Pons (tissue), 1 donor: ENCODE data around the gene SORCS2.

Source experiments
- DNase-seq: peaks from one replicate; pipeline ENCODE4 v3.0.0-alpha.2; 2016; ENCODE audit warnings: low spot score

Gene SORCS2

DNA sequence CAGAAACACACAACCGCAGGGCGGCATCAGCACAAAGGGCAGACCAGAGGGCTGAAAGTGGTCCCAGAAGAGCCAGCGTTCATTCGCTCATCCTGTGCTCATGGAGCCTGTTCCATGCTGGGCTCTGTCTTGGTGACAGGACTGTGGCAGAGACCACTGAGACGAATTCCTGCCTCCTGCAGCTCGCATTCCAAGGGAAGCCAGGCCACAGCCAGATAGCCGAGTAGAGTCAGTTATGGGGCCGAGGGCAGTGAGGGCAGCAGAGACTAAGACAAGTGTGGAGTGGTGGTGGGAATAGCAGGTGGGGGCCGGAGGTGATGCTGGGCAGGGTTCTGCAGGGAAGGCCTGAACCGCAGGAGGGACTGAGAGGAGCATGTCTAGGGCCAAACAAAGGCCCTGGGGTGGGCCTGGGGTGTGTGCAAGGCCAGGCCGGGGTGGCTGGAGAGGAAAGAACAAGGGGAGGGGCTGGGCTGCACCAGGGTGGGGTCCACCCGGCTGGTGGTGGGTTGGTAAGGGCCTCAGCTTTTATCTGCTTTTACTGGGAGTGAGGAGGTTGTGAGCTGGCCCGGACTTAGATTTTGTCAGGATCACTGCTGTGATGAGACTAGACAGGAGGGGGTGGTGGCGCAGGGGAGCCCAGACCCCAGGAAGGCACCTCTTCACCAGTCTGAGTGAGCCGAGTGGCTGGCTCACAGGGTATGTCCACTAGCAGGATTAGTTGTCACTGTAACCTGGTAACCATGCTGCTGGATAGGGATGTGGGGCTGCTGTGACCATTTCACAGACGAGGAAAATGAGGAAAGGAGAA, 236.1 kb downstream of the SORCS2 start:
- no peak for DNase-seq

DNA sequence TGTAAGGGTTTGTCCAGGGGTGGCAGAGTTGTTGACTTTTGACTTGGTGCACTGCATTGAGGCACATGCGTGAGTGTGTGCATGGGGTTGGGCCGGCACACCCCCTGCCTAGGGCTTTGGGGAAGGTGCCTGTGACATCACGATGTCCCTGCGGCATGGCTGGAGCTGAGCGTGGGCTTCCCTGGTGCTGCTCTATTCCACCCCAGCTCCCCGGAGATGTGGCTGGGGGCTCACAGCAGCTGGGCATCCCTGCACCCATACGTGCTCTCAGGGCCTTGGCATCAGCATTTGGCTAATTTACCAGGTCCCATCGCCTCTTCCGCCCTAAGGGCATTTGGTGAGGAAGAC, 236.7 kb downstream of the SORCS2 start:
- DNase-seq = no peak

DNA sequence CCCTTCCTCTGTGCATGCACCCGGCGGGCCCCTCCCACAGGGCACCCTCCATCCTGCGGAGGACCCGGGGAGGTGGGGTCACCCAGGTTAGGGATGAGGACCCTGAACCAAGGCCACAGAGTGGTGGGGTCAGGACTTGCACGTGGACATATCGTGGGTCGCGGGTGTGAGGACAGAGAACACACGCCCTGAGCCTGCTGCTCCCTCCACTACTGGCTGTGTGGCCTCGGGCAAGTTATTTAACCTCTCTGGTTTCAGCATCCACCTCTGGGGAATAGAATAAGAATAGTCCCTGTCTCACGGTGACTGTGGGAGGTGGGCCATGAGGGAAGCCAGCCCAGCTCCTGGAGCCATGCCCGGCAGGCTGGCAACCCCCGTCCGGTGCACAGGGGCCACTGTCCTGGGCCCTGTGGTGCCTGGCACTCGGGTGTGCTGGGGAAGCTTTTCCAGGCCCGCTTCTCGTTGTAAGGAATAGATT, 237.3 kb downstream of the SORCS2 start:
- DNase-seq = no peak

DNA sequence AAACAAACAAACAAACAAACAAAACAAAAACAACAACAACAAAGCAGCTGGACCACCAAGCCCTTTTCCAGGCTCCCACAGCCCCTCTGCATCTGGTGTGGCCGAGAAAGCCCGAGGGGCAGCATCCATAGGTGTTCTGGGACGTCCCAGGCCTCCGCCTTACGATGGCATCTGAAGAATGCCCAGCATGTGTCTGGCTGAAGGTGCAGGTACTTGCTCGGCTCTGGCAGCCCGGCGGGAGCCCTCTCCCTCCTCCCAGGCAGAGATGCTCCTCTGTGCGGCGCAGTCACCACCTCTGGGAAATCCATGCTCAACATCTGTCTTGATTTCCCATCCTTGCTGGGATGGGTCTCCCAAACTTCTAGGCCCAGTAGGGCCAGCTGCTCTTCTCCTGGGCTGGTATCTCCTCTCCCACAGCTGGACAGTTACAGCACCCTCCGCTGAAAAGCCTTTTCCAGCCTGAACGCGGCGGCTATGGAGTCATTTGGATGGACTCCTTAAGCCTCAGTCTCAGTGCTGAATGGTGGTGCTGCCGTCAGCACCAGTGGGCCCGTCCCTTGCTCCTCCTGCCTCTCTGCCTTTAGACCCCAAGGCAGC, 238.1 kb downstream of the SORCS2 start:
- DNase-seq = no peak

DNA sequence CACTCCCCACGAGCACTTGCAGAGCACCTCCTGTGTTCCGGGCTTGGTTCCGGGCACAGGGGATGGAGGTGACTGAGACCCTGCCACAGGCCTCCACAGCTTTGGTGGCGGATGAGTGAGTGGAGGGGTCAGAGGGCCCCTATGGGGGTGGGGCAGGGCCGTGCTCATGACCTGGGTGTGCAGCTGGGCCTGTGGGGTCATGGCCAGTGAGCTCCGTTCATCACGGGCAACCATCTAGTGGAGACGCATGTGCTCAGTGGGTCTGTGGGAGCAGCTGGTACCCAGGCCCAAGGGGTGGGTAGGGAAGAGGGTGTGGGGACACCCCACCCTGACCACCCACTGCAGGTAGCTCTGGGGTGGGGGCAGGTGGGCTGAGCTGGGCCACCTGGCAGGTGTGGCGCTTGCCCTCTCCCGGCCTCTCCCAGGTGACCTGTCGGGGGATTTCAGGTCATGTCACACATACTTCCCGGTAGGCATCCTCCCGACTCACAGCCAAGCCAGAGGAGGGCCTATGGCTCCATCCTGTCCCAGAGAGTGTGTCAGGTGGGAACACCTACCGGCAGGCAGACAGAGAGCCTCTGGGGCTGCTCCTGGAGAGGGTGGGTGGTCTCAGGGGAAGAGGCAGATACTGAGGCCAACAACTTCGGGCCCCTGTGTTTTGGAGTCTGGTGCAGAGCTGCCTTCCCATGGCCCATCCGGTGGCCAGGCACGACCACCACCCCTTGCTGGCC, 238.8 kb downstream of the SORCS2 start:
- no peak for DNase-seq

DNA sequence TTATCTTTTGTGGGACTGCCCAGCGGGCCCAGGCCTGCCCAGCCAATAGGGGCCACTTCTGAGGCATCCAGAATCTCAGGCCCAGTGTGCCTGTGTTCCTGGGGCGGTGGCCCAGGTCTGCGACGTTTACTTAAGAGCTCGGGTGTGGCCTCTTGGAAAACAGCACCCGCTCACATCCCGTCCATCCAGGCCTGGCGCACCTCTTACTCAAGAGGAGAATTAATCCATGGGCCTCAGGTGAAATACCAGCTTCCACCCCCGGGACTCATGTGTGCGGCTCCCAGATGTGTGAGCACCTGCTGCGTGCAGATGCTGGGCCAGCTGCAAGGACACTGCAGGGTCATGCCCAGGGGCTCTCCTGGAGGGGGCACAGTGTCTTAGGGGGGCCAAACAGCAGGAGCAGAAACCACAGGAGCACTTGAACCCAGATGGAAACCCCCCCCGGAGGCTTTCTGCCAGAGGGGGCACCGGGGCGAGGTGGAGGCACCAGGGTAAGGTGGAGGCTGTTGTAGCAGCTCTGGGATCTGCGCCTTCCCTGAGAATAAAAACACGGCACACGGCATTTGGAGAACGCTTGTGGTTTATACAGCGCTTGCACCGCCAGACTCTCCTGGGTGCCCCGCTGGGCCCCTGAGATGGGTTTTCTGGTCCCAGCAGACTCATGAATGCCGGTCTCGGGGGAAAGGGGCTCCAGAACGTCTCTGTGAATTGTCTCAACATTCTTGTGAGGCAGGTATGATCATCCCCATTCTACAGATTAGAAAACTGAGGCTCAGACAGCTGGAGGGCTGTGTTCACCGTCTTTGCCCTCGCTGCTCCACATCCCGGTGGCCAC, 239.6 kb downstream of the SORCS2 start:
- no peak for DNase-seq

DNA sequence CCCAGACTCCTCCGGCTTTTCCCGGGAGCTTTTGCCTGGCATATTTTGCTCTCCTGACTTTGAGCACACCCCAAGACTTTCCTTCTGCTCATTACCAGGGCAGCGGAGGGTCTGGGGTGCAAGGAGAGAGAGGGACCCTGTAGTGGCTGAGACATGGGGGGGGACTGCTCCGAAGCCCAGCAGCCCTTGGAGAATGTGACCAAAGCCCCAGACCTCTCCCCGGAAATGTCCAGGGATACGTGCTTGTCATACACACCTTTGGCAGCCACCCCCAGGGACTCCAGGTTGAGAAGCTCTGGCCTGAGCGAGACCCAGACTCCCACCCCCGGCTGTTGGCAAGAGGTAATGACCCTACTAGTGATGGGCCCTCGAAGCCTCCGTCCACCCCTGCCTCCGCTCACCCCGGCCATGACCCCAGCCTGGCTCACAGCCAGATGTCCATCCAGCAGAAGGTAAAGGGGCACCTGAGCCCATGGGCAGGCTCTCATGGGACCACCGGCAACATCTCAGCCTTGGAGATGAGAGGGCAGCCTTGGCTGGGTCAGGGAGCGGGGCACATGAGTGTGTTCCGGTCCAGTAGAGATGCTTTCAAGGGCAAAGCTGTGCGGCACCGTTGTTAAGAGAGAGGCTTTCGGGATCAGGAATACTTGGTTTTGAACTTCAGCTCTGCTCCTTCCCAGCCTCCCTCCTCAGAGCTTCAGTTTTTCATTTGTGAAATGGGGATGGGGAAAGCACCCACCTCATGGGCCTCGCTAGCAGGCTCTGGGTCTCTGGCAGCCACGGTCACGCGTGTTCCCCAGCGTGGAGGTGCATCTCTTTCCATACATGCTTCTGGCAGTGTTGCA, 240.4 kb downstream of the SORCS2 start:
- no peak for DNase-seq

DNA sequence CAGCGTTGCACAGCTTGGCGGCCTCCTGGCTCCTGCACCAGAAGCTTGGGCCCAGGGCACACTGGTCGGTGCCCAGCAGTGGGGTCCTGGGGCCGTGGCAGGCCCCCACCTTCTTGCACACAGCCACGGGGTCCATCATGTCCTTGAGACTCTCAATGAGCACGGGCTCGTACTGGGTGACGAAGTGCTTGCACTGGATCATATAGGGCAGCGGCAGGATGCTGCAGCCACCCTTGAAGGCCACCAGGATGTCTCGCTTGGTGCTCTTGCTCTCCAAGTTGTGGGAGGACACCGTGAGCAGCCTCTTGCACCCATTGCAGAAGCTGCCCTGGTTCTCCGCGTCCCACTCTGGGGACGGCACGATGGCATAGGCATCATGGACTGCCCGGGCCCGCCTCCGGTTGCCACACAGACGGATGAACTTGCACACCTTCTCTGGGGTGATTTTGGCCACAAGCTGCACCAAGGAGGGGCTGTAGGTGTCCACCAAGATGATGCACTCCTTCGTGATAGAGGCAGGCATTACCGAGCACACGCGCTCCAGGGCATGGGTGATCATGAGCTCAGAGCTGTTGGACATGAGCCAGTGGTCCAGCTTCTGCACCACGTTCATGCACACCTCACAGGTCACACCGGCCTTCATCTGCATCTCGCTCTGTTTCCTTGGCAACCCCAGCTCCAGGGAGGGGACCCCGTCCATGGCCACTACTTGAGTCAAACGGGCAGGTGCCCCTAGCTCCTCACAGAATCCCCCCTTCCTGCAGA, 241.2 kb downstream of the SORCS2 start:
- no peak for DNase-seq

DNA sequence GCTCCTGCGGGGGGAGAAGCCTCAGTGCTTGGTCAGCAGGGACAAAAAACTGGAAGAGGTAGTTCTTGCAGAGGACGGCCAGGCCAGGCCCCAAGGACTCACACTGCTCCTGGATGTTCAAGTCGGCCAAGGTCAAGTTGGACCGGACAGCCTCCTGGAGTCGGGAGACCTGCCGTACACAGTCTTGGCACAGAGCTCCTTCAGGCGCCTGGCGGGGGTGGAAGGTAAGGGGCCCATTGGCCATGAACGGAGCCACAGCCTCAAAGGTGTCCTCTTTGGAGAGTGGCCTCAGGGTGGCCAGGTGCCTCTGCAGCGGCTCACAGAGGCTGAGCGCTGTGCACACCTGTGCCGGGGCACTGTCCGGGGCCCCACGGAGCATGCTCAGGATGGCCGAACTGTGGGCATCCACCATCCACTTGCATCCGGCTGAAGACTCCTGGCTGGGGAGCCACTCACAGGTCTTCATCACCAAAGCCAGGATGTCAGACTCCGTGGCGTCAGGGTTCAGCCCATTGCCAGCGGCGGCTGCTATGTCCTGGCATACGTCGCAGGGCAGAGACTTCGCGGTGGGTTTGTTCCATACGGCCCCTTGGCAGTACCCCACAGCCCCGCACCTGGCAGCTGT, 241.9 kb downstream of the SORCS2 start:
- DNase-seq = no peak

DNA sequence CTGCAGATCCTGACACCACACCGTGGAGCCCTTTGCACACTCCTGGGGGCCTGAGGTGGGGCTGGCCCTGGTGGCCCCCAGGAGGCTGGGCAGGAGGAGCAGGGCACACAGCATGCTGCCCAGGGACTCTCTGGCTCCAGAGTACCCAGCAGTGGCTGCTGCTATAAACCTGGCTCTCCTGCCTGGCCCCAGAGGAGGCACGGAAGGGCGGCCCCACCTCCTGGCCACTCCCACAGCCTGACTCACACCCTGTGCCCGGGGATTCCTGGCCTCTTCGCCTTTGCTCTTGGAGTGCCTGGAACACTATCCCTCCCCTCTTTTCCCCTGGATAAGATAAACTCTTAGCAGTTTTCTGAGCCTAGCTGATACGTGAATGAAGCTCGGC, 242.4 kb downstream of the SORCS2 start, which contains the start of gene PSAPL1:
PSAPL1 (minus strand) TSS at position 165 of the 385 bp plus-strand sequence; CDS start at position 114, 51 bp downstream.
- no peak for DNase-seq

DNA sequence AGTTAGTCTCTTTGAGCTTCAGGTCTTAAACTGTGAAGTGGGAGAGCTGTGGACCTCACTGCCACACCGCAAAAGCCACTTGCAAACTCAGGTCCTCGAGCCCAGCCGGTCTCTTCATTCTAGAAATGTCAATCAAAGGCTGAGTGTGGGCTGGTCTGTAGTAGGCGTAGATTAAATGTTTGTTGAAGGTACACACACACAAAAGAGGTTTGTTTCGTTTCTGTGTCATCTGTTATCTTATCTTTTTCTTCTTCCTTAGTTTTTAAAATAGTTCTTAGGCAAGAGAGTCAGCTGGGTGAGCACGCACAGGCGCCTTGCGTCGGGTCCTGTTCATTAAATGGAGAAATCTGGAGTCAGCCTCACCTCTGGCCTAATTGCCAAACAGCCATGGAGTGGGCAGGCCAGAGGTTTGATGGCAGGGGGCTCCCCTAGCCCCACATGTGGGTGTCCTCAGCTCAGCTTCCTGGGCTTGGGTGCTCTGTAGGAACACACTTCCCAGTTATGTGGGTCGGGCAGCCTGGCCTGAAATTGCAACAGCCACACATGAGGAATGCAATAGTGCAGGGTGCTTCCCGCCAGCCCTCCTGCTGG, 243.2 kb downstream of the SORCS2 start:
- DNase-seq = no peak

DNA sequence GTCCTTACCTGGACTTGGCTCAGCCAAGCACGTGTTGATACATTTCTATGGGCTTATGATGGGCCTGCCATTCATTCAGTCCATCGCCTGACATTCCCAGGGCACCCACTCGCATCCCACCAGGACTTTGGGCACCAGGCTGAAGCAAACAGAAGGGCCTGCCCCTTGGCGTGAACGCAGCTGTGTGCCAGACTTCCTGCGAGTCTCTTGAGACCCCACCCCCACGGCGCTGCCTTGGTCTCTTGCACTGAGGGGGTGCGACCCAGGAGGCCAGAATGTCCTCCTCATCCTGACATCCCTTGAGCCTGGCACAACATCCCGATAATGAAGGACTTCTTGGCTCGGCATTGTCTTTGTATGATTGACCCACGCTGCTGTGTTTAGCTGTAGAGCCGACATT, 243.9 kb downstream of the SORCS2 start:
- DNase-seq = no peak

DNA sequence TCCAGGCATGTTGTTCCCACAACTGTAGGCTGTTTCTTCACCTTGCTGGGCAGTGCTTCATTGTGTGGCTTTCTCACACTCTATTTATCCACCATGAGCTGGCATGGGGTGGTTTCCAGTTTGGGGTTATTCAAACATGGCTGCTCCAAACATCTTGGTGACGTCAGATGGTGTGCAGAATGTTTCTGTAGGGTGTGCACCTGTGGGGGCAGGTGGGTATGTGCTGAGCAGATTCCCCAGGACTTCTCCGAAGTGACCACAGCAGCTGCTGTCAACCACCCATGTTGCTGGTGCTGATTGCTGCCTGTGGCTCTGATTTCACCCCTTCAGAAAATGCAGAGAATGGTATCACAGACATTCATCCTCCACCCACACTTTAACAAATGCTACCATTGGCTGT, 247.4 kb downstream of the SORCS2 start:
- no peak for DNase-seq

DNA sequence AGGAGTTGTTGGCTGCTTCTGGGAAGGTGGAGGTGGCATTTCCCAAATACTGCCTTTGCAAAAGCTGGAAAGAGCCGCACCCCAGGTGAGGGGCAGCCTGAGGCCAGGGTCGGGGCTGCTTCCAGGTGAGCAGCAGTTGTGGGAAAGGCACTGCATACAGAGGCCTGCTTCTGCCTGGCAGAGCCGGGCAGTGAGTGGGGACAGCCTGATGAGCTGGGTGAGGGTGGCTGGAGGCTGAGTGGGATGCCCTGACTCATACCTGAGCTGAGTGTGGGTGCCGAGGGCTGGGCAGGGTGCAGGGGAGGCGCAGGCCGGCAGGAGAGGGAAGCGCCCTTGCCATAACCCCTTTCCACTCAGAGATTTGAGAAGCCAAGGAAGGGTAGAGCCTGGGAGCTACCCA, 248.9 kb downstream of the SORCS2 start:
- no peak for DNase-seq

DNA sequence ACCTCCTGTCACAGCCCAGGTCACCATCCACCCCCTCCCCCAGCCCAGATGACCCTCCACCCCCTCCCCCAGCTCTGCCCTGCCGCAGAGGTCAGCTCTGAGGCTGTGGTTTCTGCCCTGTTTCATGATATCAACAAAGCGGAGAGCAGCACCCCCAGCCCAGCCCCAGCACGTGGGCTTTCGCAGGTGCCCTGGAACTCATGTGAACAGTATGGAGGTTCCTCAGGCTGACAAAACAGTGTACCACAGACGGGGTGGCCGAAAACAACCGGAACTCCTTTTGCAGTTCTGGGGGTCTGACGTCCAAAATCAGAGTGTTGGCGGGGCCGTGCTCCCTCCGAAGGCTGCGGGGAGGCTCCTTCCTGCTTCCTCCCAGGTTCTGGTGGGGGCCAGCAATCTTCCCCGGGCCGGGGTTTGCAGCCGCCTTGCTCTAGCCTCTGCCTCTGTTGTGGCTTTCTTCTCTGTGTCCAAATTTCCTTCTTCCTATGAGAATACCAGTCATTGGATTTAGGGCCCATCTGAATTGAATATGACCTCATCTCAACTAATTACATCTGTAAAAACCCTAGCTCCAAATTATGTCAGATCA, 250.3 kb downstream of the SORCS2 start:
- no peak for DNase-seq

DNA sequence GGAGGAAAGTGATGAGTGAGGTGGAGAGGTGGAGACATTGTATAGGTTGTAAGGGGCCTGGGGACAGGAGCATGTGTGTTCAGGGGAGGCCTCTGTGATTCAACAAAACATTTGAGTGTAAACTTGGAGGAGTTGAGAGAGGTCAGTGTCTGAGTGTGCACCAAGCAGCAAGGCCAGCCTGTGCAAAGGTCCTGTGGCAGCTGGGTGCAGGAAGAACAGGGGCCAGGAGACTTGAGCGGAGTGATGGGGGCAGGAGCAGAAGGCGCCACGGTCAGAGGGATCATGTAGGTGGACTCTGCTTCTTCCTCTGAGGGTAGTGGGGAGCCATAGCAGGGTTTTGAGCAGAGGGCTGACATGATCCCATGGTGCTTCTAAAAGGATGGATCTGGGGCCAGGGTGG, 252.0 kb downstream of the SORCS2 start:
- DNase-seq = no peak

DNA sequence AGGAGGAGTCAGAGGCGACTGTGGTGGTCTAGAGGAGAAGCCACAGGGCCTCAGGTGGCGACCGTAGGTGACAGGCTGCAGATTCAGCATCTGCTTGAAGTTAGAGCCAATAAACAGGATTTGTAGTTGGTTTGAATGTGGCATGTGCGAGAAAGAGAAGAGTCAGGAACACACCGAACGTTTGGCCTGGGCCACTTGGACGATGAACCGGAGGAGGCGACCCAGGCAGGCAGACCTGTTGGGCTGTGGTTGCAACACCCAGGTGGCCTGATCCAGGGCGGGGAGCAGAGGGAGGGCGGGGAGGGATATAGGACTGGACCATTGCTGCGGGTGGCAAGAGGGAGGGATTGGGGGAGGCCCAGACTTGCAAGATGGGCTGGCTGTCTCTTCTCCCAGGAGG, 252.4 kb downstream of the SORCS2 start:
- no peak for DNase-seq

DNA sequence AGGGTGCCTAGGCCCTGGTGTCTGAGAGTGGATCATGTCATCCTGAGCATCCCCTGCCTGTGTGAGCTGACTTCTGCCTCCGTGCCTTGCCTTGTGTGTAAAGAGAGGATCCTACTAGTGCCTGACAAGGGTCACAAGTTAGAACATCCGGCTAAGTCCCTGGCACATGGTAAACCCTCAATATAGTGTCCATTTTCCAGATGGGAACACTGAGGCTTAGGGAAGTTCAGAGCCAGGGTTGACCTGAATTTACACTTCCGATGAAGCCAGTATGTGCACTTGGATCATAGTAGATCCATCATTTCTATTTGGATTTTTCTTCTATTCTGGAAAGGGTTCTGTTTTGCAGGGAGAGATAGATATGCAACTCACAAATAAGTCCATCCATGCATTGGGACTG, 254.9 kb downstream of the SORCS2 start:
- no peak for DNase-seq

DNA sequence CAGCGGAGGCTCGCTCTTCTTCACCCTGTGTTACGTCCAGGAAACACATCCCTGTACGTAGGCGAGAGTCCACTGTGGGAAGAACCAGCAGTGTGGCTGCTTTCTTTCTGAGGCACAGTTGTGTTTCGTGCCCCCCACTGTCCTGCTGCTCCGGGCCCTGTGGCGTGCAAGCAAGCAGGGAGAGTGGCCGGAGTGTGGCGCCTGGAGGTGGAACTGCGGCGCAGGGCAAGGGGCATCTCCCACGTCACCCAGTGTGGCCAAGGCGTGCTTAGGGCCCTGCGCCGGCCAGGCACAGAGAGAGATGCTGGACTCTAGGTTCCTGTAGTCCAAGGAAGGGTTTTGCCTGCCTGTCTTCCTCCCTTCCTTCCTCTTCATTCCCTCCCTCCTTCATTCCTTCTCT, 255.7 kb downstream of the SORCS2 start:
- no peak for DNase-seq
